ENCODE data around the gene DAW1. TPM values are rescaled to one million over a fixed set of nuclear protein-coding genes. Genes with fewer than 3 reads are reported as not detected.
A peak's percentile ranks its signal among the peaks of the same experiment; 100 is the strongest.

DAW1 gene
- total RNA-seq, 4 donors from 2014 or later, result 0.30 to 0.59 TPM; not detected in 2

GRCh38 chr2:227849906-227850305, 21.5 kb upstream of the DAW1 start:
- Histone ChIP-seq H3K4me3 (no peak overlapping the region), H3K27ac (peak overlapping the region in 1 of 4 donors; percentile 11), H3K36me3 (no peaks in the 10 kb centered on the region), H3K27me3 (no peaks in the 10 kb centered on the region), H3K4me1 (peaks cover 0 to 15% (median 0%) of the 10 kb centered on the region in 4 donors), H3K9me3 (no peaks in the 10 kb centered on the region)
- no peak for TF ChIP-seq EP300 (IDR thresholded peaks at IDR 0.05)
- TF ChIP-seq POLR2A (IDR thresholded peaks at IDR 0.05), result no peak
- TF ChIP-seq, protein P1, sequence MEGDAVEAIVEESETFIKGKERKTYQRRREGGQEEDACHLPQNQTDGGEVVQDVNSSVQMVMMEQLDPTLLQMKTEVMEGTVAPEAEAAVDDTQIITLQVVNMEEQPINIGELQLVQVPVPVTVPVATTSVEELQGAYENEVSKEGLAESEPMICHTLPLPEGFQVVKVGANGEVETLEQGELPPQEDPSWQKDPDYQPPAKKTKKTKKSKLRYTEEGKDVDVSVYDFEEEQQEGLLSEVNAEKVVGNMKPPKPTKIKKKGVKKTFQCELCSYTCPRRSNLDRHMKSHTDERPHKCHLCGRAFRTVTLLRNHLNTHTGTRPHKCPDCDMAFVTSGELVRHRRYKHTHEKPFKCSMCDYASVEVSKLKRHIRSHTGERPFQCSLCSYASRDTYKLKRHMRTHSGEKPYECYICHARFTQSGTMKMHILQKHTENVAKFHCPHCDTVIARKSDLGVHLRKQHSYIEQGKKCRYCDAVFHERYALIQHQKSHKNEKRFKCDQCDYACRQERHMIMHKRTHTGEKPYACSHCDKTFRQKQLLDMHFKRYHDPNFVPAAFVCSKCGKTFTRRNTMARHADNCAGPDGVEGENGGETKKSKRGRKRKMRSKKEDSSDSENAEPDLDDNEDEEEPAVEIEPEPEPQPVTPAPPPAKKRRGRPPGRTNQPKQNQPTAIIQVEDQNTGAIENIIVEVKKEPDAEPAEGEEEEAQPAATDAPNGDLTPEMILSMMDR (IDR thresholded peaks at IDR 0.05), result no peak
- DNase-seq (ENCODE audit: low spot score in 2 of 2), result no peak
- WGBS, 2 donors, result 40 to 43% methylated on average over 1 of the region's 1 CpG

DNA sequence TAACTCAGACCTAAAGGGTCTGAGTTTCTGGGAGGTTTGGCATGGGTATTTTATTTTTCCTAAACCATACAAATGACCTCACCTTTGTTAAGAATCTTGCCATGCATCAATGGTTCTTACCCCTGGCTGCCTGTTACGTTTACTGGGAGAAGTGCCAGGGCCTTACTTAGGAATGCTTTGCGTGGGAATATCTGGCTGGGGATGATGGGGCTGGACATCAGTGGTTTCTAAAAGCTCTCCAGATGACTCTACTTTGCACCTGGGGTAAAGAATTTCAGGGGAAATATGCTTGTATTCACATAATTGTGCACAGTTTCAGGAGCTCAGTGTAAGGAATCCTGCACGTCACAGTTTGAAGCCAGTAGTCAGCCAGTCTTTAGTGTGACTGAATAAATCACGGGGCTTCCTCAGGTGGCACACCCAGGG, 18.2 kb upstream of the DAW1 start:
- no peaks in the 10 kb centered on the region for H3K36me3 ChIP-seq
- peaks cover 0 to 15% (median 0%) of the 10 kb centered on the region in 4 donors for H3K4me1 ChIP-seq
- no peak for DNase-seq (ENCODE audit: low spot score in 2 of 2)
- 52 to 65% methylated on average over 4 of the region's 4 CpGs for WGBS, 2 donors
- no peak for TF ChIP-seq POLR2A (IDR thresholded peaks at IDR 0.05)
- TF ChIP-seq, protein P1 (IDR thresholded peaks at IDR 0.05), result no peak
- no peak for TF ChIP-seq EP300 (IDR thresholded peaks at IDR 0.05)
- H3K4me3 ChIP-seq, result no peak overlapping the region
- H3K27ac ChIP-seq, result no peak overlapping the region
- no peaks in the 10 kb centered on the region for H3K27me3 ChIP-seq
- H3K9me3 ChIP-seq, result no peaks in the 10 kb centered on the region

DNA sequence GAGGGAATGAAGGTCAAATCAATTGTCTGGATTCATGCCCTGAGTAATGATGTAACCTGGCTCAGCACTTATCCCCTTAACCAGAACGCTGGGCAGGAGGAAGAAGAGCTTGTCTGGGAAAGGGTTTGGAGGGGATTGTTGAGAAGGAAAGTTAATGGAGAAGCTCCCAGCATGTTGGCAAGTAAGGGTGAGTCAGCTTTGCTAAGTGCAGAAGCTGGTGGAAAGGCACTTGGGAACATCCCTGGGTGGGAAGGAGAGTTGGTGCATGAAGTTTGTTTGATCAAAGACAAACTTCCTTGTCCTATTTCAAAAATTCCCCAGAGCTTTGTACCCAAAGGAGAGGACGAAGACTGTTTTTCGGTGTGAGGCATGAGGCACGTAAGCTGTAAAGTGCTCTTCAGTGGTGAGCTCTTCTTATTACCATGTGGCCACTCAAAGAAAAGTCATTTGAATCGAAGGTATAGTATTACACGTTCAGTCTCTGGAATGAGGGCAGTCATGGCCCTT, 17.6 kb upstream of the DAW1 start:
- TF ChIP-seq, protein P1 (IDR thresholded peaks at IDR 0.05), result no peak
- TF ChIP-seq POLR2A (IDR thresholded peaks at IDR 0.05) (no peak), EP300 (IDR thresholded peaks at IDR 0.05) (no peak)
- Histone ChIP-seq H3K4me1 (peaks cover 0 to 15% (median 0%) of the 10 kb centered on the region in 4 donors), H3K36me3 (no peaks in the 10 kb centered on the region), H3K27ac (no peak overlapping the region), H3K9me3 (no peaks in the 10 kb centered on the region), H3K4me3 (no peak overlapping the region), H3K27me3 (no peaks in the 10 kb centered on the region)
- 73 to 78% methylated on average over 6 of the region's 6 CpGs for WGBS, 2 donors
- no peak for DNase-seq (ENCODE audit: low spot score in 2 of 2)

DNA sequence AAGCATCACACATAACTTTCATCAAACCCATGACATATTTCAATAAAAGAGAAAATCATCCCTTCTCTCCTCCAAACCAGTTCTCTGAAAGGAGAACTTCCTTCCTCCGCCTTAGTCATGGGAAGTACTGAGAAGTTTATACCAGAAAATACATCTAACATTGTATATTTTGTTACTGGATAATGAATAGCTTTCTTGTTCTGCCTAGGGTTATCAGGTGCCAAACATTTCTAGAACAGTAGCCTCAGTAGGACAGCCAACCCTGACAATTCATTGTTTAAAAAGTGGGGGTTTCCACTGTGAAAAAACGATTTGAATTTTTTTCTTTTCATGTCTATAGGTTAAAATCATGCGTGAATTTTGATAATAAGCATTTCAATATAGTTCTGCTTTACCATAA, 16.0 kb upstream of the DAW1 start:
- Histone ChIP-seq H3K4me3 (no peak overlapping the region), H3K27ac (peak overlapping the region in 1 of 4 donors; percentile 37), H3K9me3 (no peaks in the 10 kb centered on the region), H3K4me1 (peaks cover 0 to 13% (median 0%) of the 10 kb centered on the region in 4 donors), H3K27me3 (no peaks in the 10 kb centered on the region), H3K36me3 (no peaks in the 10 kb centered on the region)
- TF ChIP-seq POLR2A (IDR thresholded peaks at IDR 0.05) (no peak), EP300 (IDR thresholded peaks at IDR 0.05) (no peak)
- TF ChIP-seq, protein P1 (IDR thresholded peaks at IDR 0.05), result no peak
- no peak for DNase-seq (ENCODE audit: low spot score in 2 of 2)
- WGBS, 2 donors, result 31 to 38% methylated on average over 3 of the region's 3 CpGs

DNA sequence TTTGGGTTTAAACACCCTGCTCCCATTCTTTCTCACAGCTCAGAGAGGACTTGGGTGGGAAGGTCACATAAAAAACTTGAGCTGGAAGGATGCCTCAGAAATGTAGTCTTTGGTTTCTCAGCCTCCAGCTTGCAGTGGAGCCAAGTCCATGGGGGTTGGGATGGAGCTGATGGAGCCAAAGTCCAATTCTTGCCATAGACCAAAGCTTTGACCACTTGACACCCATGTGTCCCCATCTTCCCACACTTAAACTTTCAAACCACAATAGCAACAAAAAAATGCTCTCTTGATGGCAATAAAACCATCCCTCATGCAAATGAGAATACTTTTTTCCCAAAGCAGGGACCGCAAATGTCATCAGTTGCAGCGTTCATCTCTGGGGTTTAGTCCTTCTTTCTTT, 14.7 kb upstream of the DAW1 start:
- no peak for DNase-seq (ENCODE audit: low spot score in 2 of 2)
- TF ChIP-seq EP300 (IDR thresholded peaks at IDR 0.05) (no peak), POLR2A (IDR thresholded peaks at IDR 0.05) (no peak)
- TF ChIP-seq, protein P1 (IDR thresholded peaks at IDR 0.05), result no peak
- 70 to 72% methylated on average over 2 of the region's 2 CpGs for WGBS, 2 donors

More for the DNA sequence above, 14.7 kb upstream of the DAW1 start:
- Histone ChIP-seq H3K4me3 (no peak overlapping the region), H3K36me3 (no peaks in the 10 kb centered on the region), H3K4me1 (peaks cover 0 to 25% (median 1%) of the 10 kb centered on the region in 4 donors), H3K9me3 (no peaks in the 10 kb centered on the region), H3K27ac (no peak overlapping the region), H3K27me3 (no peaks in the 10 kb centered on the region)

All from tibial nerve (tissue), 4 donors.